Activated CD8-positive, alpha-beta memory T cell treated with anti-CD3 and anti-CD28 coated beads, Interleukin-2, amount 50 U/mL, for 1 hour (primary cell): Measurements from ENCODE around the gene YJEFN3.

ENCODE experiments used
- DNase-seq: peaks from one replicate; pipeline ENCODE4 v3.0.0-alpha.2; 2020; ENCODE audit errors: extremely low read depth

YJEFN3 gene

DNA sequence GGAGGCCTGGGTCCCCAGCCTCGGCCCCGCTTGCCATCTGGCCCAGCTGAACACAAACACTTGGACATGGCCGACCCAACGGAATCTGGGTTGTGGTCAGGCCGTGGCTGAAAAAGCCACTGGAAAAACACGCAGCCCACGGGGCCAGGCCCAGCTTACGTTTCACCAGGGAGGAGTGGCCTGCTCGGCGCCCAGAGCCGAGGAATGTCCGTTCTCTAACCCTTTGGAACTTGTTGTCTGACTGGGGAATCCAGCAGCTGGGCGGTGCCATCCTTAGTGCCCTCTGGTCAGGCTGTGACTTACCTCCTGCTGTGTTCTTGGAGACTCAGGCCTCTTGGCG lies 23.1 kb downstream of the YJEFN3 start:
- no peak for DNase-seq

DNA sequence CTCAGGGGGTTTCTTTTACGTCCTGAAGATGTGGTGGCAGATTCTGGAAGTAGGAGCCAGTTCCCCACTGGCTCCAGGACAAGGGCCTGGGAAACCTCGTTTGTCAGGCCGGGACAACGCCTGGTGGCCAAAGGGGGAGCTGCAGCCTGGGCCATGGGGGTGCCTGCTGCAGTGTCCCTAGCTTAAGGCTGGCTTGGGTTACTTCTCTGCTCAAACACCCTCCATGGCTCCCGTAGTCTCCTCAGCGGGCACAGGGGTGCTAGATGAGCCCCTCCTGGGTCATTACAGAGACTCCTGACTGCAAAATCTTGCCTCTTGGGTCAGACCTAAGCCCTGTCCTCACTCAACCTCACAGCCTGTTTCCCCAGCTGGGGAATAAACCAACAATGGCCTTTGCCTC lies 24.1 kb downstream of the YJEFN3 start:
- no peak for DNase-seq

DNA sequence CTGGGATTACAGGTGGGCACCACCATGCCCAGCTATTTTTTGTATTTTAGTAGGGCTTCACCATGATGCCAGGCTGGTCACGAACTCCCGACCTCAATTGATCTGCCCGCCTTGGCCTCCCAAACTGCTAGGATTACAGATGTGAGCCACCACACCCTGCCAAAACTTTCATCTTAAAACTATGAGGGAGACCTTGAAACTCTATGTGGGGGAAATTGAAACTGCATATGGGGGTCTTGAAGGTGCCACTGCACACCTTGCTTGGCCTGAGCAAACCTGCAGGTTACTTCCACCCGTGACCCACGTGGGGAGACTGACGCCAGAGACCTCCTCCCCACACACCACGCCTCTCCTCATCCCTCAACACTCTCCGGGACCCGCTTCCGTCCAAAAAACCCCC lies 25.0 kb downstream of the YJEFN3 start:
- DNase-seq, result no peak

DNA sequence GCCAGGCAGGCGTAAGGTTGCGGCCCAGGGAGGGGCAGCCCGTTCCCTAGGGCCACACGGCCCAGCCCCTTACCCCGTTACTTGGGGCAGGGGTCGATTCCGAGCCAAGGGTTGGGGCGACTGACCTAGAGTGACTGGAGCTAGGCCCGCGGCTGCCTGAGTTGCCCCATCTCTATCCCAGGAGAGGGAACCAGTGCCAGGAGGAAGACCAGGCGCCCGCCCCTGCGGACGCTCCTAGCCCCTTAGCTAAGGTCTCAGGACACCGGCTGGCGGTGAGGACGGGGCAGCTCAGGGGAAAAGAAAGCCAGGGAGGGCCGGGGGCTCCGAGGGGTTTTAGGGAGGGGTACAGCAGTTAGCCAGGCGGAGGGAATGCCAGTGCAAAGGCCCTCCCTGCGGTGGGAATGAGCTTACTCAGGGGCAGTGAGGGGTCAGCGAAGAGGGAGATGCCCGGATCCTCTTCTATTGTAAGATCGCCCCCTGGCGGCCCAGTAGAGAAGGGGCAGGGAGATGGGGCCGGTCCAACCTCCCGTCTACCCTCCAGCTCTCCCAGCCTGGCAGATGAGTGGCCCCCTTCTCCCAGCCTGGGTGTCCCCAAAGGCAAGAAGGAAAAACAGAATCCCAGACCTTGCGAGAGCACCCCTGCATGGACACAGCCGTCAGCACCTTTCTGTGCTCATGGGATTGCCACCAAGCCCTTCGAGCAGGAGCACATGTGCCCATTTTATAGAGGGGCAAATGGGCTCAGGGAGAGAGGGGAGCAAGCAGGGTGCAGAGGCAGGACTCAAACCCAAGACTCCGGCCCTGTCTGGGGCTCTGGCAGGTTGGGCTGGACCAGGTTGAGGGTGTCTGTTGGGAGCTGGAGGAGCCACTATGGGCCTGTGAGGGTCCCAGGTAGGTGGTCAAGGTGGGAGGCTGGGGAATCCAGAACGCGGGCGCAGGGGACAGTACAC lies 25.6 kb downstream of the YJEFN3 start:
- DNase-seq, result no peak

GRCh38 chr19:19558055-19558454 lies 29.3 kb downstream of the YJEFN3 start:
- no peak for DNase-seq

DNA sequence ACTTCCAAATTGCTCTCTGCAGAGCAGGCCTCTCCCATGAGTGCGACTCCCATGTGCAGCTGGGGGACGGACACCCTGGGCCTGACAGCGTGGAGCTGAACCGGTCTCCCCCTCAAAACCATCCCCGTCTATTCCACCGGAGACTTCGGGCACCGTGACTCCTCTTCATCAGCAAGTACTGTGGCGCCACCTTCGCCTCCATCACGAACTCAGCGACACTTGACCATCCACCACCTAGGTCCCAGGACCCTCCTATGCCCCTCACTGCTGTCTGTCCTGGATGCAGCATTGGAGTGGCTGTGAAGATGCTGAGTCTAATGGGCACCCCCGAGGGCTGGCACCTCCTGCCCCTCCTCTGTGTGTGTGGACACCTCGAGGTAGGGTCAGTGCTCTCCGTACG lies 29.9 kb downstream of the YJEFN3 start:
- DNase-seq, result no peak

GRCh38 chr19:19559931-19560330 lies 31.2 kb downstream of the YJEFN3 start:
- no peak for DNase-seq

DNA sequence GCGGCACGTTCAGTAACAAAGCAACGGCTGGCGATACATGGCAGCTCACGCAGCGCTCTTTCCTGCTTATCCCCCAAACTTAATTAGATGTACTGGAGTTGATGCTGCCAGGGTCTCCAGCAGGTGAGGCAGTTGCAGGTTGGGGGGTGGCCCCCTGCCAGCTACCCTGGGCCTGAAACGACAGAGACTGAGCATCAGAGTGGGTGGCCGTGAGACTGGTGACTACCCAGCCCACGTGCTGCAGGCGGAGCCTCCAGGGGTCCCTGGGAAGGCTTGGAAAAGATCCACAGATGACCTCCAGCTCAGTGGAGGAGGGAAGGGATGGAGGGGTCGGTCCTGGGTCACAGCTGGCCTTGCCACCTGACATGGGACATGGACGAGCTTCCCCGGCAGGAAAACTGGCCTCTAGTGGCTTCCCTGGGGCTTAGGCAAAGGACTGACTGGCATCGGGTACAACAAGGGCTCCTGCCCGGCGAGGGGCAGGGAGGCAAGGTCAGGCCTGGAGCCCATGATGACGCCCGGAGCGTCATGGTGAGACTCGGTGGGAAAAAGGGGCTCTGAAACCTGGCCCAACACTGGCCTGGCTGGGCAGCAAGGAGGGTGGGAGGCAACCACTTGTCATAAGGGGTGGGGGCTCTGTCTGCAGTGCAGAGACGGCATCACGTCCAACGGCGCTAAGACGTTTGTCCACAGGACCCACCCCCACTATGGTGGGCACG lies 33.4 kb downstream of the YJEFN3 start:
- DNase-seq, result no peak

DNA sequence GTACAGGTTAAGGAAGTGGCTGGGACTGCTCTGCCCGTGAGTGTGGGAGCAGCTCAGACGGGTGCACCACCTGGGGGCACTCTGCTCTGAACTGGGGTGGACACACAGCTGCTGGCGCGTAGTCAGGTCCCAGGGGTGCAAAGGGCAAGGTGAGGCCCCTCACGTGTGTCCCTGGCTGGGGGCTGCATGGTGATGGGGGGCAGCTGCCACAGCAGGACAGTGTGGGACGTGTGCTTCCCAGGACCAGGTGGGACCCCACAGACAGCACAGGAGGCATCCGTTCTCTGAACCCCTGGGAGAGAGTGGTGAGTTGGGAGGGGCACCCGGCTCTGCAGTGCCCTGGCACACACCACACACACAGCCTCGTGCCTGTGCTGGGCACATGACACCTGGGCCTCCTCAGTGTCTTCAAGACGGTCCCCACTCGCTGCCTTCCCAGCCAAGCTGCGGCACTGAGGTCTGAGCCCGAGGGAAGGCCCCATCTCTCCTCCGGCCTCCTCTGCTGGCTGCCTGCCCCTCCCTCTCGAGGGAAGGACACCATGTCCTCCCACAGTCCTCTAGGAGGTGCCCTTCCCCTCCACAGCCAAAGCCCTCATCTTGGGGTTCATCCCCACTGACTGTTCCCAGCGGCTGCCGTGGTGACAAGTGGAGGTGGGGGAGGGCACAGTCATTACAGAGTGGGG lies 34.1 kb downstream of the YJEFN3 start:
- DNase-seq, result no peak

DNA sequence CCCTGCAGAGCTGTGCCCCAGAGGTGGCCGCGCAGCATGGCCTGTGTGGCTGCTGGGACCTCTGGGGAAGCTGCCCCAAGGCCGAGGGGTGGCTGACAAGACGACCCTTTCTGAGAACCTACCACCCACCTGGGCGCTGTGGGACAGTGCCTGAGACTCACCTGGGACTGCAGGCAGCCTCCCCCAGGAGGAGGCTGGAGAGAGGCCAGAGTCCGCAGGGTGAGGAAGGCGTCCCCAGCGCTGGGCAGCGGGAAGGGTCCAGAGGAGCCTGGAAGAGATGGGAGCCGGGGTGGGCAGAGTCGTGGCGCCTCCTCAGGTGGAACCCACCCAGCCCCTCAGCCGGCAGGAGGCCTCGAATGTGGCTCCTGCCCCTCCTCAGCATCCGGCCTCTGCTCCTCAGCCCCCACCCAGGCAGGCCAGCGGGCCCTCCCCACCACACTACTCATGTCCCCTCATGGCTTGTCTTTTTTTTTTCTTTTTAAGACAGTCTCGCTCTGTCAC lies 34.7 kb downstream of the YJEFN3 start:
- no peak for DNase-seq

- DNase-seq, result no peak
Observed at GRCh38 chr19:19566306-19566705, 37.6 kb downstream of the YJEFN3 start.

GRCh38 chr19:19567391-19567790 lies 38.7 kb downstream of the YJEFN3 start:
- no peak for DNase-seq

GRCh38 chr19:19568802-19569756 lies 40.4 kb downstream of the YJEFN3 start:
- DNase-seq, result no peak

- DNase-seq, result no peak
Observed at GRCh38 chr19:19570571-19570970, 41.9 kb downstream of the YJEFN3 start.

DNA sequence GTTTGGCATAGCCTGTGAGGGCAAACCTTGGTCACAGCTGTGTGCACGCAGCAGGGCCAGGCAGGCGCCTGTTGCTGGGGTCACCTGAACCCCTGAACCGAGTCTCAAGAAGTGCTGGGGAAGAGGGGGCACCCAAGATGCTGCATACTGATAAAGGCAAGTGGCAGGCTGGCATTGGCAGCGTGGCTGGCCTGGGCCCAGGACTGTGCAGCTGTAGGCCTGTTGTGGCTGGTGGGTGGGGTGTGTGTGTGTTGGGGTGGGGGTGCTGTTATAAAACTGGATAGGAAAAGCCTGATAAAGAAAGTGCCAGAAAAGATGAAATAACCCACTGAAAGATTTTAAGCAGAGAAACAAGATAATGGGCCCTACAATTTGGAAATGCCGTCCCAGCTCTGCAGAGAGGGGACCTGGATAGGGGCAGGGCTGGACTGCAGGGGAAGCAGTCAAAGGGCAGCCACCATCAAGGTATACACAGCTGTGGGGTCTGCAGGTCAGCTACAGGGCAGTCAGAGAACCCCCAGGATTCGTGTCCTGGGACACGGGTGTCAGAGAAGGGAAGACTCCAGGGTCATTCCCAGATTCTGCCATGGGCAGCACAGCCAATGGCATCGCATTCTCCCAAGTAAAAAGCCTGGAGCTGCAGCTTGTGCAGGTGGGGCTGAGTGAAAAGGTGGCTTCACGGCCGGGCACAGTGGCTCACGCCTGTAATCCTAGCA lies 42.5 kb downstream of the YJEFN3 start:
- DNase-seq, result no peak

DNA sequence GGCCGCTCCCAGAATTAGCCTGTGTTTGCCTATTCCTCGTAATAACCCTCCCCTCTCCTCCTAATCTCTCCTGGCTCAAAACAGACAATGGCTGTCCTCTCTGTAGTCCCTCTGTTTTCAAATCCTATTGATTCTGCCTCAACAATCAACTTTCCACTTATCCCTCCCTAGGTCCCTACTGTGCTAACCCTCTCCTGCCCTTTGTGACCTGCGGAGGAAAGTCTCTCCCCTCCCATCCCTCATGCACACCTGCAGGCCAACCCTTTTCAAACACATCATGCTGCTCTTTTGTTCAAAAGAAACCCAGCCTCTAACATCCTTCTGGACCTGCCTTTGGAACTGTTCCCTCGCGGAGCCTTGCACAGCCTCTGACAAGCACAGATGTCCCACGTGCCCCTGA lies 46.7 kb downstream of the YJEFN3 start:
- DNase-seq, result no peak

DNA sequence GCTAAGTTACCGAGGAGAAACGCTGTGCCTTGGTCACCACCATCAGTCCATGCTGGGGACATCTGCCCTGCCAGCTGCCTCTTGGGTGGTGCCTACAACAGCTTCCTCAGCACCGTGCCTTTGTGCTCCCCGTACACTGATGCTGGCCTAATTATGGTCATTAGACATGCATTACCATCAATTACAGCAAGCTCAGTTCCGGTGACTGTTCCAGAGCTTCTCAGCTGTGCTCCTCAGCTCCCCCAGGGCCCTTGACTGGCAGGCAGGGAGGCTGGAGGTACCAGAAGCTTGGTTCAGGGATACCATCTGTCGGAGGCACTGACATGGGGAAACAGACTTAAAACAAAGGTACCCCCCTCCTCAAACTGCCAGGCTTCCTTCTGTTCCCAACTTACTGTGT lies 49.5 kb downstream of the YJEFN3 start:
- no peak for DNase-seq

DNA sequence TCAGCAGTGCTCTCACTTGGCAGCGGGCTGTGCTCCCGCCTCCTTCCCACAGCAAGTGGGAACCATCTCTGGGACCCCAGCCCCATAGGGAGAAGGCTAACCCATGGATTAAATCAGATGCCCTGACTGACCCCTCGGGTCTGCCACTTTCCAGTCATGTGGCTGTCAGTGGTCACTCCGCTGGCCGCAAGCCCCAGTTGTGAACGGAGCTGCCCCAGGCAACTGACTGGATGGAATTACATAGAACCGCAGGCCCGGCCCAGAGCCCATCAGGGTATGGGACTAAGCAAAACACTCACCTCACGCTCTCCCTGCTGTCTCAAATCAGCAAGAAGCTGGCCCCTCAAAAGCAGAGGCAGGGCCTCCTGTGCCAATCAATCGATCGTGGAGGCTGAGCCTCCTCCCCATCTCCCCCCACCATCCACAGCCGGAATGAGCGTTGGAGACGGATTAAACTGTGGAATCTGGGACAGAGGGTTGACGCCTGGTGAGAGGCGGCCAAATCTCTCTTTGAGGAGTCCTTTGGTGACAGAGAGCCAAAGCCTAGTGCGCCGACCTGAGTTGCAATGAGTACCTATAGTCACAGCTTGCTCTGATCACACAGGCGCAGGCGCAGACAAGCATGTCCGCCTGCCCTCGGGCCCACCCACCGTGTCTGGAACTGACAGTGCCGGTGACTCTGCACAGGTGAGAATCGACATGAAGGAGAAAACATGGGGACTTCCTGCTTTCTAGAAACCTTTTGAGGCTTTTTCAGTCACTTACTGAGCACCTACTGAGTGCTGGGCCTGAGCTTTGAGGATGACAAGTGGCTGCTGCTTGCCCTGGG lies 51.0 kb downstream of the YJEFN3 start:
- no peak for DNase-seq

DNA sequence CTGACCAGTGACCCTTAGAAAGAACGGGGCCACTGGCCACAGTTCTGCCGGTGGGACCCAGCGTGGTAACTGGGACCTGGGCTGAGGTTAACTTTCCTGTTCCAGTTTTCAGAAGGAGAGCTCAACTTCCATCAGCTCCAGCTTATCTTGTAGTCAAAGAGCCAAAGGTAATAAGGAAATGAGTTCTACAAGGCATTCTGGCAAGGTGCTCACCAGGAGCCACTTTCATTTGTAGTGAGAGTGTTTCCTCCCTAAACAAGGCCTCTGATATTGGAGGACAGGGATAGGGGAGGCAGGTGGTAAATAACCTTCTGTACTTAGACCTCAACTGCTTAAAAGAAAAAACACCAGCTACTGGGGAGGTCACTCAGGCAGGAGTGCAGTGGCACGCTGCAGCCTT lies 51.7 kb downstream of the YJEFN3 start:
- no peak for DNase-seq

DNA sequence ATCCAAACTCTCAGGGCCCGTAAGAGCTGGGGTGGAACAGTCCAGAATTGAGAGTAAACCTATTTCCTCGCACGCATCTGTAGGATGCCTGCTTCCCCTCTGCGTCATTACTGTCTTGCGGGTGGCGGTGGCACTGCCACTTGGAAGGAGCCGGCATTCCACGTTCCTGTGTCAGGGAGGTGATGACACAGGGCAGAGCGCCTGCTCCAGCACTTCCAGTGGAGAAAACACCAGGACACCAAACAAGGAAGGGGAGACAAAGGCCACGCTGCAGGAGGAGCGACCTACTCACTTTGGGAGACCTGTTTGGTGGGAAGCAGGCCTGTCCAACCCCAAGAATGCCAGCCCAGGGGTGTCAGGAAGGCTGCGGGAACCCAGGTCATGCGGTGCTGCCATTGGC lies 52.7 kb downstream of the YJEFN3 start:
- no peak for DNase-seq
